SHP77 (cell line): ENCODE measurements around the gene TTC28.
A peak's percentile ranks its signal among the peaks of the same experiment; 100 is the strongest.
"Not testable (repeated sequence)": the region's sequence is repeated elsewhere in the genome, so short reads cannot be mapped to it uniquely, and the experiment has no call there.

Experiments used
- DNase-seq, 2 experiments: peaks; one replicate each; lab custom pipeline; 2025; lab: John Stamatoyannopoulos, UW

TTC28 gene

DNA sequence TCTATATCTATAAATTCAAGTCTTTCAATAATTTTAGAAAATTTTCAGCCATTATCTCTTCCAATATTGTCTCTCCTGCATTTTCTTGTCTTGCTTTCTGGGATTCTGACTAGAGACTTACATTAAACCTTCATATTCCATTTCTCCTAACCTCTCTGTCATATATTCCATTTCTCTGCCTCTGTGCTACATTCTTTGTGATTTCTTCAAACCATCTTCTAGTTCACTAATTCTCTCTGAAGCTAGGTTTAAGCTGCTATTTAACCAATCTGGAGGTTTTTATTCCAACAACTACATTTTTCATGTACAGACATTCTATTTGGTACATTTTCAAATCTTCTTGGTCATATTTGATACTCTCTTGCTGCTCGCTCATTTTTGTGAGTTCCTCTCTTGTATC lies 122.5 kb downstream of the TTC28 start:
- no peak for DNase-seq

DNA sequence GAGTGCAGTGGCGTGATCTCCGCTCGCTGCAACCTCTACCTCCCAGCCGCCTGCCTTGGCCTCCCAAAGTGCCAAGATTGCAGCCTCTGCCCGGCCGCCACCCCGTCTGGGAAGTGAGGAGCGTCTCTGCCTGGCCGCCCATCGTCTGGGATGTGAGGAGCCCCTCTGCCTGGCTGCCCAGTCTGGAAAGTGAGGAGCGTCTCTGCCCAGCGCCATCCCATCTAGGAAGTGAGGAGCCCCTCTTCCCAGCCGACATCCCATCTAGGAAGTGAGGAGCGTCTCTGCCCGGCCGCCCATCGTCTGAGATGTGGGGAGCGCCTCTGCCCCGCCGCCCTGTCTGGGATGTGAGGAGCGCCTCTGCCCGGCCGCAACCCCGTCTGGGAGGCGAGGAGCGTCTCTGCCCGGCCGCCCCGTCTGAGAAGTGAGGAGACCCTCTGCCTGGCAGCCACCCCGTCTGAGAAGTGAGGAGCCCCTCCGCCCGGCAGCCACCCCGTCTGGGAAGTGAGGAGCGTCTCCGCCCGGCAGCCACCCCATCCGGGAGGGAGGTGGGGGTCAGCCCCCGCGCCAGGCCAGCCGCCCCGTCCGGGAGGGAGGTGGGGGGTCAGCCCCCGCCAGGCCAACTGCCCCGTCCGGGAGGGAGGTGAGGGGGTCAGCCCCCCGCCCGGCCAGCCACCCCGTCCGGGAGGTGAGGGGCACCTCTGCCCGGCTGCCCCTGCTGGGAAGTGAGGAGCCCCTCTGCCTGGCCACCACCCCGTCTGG lies 126.4 kb downstream of the TTC28 start:
- DNase-seq: not testable (repeated sequence)

- peak; percentile 11 to 52 for DNase-seq
These were observed 131.2 kb downstream of the TTC28 start for GRCh38 chr22:28548406-28548805.

- no peak for DNase-seq
These were observed 132.4 kb downstream of the TTC28 start for GRCh38 chr22:28547132-28547842.

- DNase-seq: no peak
These were observed 135.2 kb downstream of the TTC28 start for GRCh38 chr22:28544431-28544868.

DNA sequence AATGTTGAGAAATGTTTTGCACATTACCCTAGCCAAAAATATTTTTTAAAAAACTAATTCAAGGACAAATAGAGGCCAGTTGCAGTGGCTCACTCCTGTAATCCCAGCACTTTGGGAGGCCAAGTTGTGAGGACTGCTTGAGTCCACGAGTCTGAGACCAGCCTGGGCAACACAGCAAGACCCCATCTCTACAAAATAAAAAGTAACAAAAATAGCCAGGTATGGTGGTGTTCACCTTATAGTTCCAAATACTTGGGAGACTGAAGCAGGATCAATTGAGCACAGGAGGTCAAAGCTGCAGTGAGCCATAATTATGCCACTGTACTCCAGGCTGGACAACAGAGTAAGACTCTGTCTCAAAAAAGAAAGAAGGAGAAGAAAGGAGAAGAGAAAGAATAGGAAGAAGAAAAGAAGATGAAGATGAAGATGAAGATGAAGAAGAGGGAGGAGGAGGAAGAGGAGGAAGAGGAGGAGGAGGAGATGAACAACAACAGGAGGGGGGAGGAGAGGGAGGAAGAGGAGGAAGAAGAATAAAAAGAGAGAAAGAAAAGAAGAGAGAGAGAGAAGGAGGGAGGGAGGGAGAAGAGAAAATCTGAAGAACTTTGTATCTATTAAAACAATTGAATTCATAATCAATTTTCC lies 136.5 kb downstream of the TTC28 start:
- no peak for DNase-seq

DNA sequence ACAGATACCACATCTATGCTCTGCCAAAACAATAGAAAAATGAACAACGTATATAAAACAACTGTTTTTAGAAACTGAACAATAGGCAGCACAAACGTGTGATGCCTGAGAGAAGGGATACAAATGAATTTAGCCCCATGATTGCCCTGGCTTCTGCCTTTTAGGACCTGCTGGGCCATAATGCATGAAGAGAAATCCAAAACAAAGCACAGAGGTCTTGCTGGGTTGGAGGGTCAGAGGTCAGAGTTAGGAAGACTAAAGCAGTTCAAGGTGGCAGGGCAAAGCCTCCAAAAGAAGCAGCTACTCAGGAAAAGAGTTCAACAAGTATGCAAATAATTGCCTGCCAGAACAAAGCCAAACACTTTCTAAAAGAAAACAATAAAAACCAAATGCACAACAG lies 138.5 kb downstream of the TTC28 start:
- no peak for DNase-seq

DNA sequence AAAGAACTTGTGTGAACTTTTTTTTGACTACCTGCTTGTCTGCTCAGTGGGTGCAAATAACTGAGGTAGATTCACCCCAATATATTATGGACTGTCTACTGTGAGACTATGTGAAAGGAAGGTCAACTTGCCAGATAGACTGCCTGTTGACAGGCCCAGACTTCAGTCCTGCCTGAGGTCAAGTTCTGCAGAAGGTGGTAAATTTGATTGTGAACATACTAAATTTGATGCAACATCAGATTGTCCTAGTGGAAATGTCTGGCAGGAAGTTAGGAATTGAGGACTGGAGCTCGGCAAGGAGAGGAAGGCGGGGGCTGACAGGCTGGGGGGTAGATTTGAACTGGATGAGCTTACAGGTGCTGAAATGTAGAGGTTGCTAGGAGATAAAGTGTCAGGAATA lies 140.7 kb downstream of the TTC28 start:
- DNase-seq: no peak

DNA sequence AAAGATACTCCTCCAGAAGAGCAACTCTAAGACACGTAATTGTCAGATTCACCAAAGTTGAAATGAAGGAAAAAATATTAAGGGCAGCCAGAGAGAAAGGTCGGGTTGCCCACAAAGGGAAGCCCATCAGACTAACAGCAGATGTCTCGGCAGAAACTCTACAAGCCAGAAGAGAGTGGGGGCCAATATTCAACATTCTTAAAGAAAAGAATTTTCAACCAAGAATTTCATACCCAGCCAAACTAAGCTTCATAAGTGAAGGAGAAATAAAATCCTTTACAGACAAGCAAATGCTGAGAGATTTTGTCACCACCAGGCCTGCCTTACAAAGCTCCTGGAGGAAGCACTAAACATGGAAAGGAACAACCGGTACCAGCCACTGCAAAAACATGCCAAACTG lies 149.1 kb downstream of the TTC28 start:
- not testable (repeated sequence) for DNase-seq

DNA sequence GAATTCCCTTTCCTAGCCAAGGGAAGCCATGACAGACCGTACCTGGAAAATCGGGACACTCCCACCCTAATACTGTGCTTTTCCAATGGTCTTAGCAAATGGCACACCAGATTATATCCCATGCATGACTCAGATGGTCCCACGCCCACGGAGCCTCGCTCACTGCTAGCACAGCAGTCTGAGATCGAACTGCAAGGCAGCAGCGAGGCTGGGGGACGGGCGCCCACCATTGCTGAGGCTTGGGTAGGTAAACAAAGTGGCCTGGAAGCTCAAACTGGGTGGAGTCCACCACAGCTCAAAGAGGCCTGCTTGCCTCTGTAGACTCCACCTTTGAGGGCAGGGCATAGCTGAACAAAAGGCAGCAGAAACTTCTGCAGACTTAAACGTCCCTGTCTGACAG lies 150.5 kb downstream of the TTC28 start:
- not testable (repeated sequence) for DNase-seq

DNA sequence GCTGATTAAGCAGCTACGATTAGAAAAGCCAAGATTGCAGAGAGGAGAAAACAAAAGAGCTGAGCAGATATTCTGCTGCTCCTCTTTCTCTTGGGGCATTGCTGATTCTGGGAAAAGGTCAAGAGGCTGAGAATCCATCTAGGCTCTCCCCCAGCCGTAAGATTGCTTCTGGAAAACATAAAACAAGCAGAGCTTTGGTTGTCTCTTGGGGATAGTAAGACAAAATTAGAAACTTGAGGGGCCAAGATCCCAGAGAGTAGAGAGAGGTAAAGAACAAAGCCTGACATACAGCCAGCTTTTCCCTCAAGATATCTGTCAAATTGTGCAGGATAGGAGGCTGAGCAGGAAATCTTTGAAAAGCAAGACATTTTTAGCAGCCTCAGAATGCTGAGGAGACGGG lies 158.2 kb downstream of the TTC28 start:
- no peak for DNase-seq

GRCh38 chr22:28514321-28514821 lies 165.3 kb downstream of the TTC28 start:
- no peak for DNase-seq

DNA sequence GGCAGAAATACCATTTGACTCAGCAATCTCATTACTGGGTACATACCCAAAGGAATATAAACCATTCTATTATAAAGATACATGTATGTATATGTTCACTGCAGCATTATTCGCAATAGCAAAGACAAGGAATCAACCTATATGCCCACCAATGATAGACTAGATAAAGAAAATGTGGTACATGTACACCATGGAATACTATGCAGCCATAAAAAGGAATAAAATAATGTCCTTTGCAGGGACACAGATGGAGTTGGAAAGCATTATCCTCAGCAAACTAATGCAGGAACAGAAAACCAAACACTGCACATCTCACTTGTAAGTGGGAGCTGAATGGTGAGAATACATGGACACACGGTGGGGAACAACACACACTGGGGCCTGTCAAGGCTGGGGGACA lies 167.3 kb downstream of the TTC28 start:
- not testable (repeated sequence) for DNase-seq

- no peak for DNase-seq
These were observed 171.7 kb downstream of the TTC28 start for GRCh38 chr22:28507896-28508295.

GRCh38 chr22:28506150-28506535 lies 173.5 kb downstream of the TTC28 start:
- DNase-seq: no peak

- DNase-seq: no peak
These were observed 174.1 kb downstream of the TTC28 start for GRCh38 chr22:28505416-28506149.

DNA sequence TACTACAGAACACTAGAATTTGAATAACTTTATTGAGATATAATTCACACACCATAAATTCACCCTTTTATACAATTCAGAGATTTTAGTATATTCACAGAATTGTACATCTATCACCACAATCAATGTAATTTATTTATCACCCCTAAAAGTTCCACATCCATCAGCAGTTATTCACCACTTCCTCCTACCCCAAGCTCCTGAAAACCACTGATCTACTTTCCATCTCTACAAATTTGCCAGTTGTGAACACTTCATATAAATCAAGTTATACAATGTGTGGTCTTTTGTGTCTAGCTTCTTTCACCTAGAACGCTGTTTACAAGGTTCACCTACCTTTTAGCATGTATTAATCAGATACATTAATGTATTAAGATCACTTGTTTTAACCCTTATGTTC lies 179.6 kb downstream of the TTC28 start:
- DNase-seq: no peak

GRCh38 chr22:28498044-28498443 lies 181.6 kb downstream of the TTC28 start:
- no peak for DNase-seq

DNA sequence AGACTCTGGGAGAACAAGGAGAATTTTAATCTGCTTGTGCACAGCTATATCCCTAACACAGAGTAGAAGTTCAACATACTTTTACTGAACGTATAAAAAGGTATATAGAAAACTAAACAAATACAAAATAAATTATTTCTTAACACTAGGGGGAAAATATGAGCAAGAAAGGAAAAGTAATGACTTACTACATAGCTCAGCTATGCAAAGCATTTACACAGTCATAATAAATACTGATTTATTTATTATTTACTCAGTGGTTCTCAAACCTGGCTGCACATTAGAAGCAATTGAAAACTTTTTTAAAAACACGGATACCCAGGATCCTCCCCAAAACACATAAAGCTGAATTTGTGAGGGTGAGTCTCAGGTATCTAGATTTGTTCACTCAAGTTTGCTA lies 182.5 kb downstream of the TTC28 start:
- no peak for DNase-seq

DNA sequence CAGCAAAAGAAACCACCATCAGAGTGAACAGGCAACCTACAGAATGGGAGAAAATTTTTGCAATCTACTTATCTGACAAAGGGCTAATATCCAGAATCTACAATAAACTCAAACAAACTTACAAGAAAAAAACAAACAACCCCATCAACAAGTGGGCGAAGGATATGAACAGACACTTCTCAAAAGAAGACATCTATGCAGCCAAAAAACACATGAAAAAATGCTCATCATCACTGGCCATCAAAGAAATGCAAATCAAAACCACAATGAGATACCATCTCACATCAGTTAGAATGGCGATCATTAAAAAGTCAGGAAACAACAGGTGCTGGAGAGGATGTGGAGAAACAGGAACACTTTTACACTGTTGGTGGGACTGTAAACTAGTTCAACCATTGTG lies 188.4 kb downstream of the TTC28 start:
- DNase-seq: not testable (repeated sequence)

GRCh38 chr22:28488825-28489224 lies 190.8 kb downstream of the TTC28 start:
- DNase-seq: no peak

- no peak for DNase-seq
These were observed 195.0 kb downstream of the TTC28 start for GRCh38 chr22:28484662-28485061.
